Measurements from ENCODE around the gene RARB.

RARB gene

GRCh38 chr3:25458420-25458814 is 30.4 kb downstream of the RARB start:
- Histone ChIP-seq H3K4me2 (ENCODE audit: low read length) (no peak overlapping the region), H3K4me1 (ENCODE audit: insufficient read depth, low read length, severe bottlenecking) (no peaks in the 10 kb centered on the region), H3K9ac (ENCODE audit: low read length) (no peak overlapping the region)

GRCh38 chr3:25460751-25461150 is 32.7 kb downstream of the RARB start:
- H3K27ac ChIP-seq (ENCODE audit: low read depth, low read length, poor library complexity, severe bottlenecking) = no peak overlapping the region

More at GRCh38 chr3:25458420-25458814, 30.4 kb downstream of the RARB start:
- TF ChIP-seq EZH2 (IDR thresholded peaks at IDR 0.05; ENCODE audit: borderline replicate concordance, low read length) = no peak
- no peak for TF ChIP-seq CTCF (IDR thresholded peaks at IDR 0.05; ENCODE audit: low read length)
- H3K27ac ChIP-seq (ENCODE audit: low read depth, low read length, poor library complexity, severe bottlenecking) = no peak overlapping the region
- no peaks in the 10 kb centered on the region for H3F3A ChIP-seq (ENCODE audit: insufficient read depth, low read length)
- no peaks in the 10 kb centered on the region for H3K79me2 ChIP-seq (ENCODE audit: insufficient read depth, low read length)
- H3K27me3 ChIP-seq (ENCODE audit: insufficient read depth, low read length) = no peaks in the 10 kb centered on the region
- H3K36me3 ChIP-seq (ENCODE audit: insufficient read depth, low read length) = no peaks in the 10 kb centered on the region
- no peak overlapping the region for H3K4me3 ChIP-seq (ENCODE audit: low read depth, low read length, poor library complexity, severe bottlenecking)
- H3K9me2 ChIP-seq (ENCODE audit: low read depth, low read length) = no peaks in the 10 kb centered on the region
- H4K20me1 ChIP-seq (ENCODE audit: insufficient read depth, low read length) = no peaks in the 10 kb centered on the region
- H3K9me3 ChIP-seq (ENCODE audit: low read length) = no peaks in the 10 kb centered on the region
- no peak overlapping the region for H2AFZ ChIP-seq (ENCODE audit: low read length)

GRCh38 chr3:25461946-25462345 is 33.9 kb downstream of the RARB start:
- no peaks in the 10 kb centered on the region for H3K4me1 ChIP-seq (ENCODE audit: insufficient read depth, low read length, severe bottlenecking)
- no peaks in the 10 kb centered on the region for H3K9me3 ChIP-seq (ENCODE audit: low read length)
- no peak overlapping the region for H3K4me3 ChIP-seq (ENCODE audit: low read depth, low read length, poor library complexity, severe bottlenecking)
- no peaks in the 10 kb centered on the region for H4K20me1 ChIP-seq (ENCODE audit: insufficient read depth, low read length)
- no peak overlapping the region for H3K27ac ChIP-seq (ENCODE audit: low read depth, low read length, poor library complexity, severe bottlenecking)
- H3K9me2 ChIP-seq (ENCODE audit: low read depth, low read length) = no peaks in the 10 kb centered on the region
- H3F3A ChIP-seq (ENCODE audit: insufficient read depth, low read length) = no peaks in the 10 kb centered on the region
- H3K36me3 ChIP-seq (ENCODE audit: insufficient read depth, low read length) = no peaks in the 10 kb centered on the region
- no peak overlapping the region for H3K9ac ChIP-seq (ENCODE audit: low read length)
- H3K4me2 ChIP-seq (ENCODE audit: low read length) = no peak overlapping the region
- H3K27me3 ChIP-seq (ENCODE audit: insufficient read depth, low read length) = no peaks in the 10 kb centered on the region
- H3K79me2 ChIP-seq (ENCODE audit: insufficient read depth, low read length) = no peaks in the 10 kb centered on the region
- H2AFZ ChIP-seq (ENCODE audit: low read length) = no peak overlapping the region
- TF ChIP-seq EZH2 (IDR thresholded peaks at IDR 0.05; ENCODE audit: borderline replicate concordance, low read length) (no peak), CTCF (IDR thresholded peaks at IDR 0.05; ENCODE audit: low read length) (no peak)

More at GRCh38 chr3:25460751-25461150, 32.7 kb downstream of the RARB start:
- no peaks in the 10 kb centered on the region for H3K9me2 ChIP-seq (ENCODE audit: low read depth, low read length)
- H3K4me1 ChIP-seq (ENCODE audit: insufficient read depth, low read length, severe bottlenecking) = no peaks in the 10 kb centered on the region
- no peak overlapping the region for H3K4me3 ChIP-seq (ENCODE audit: low read depth, low read length, poor library complexity, severe bottlenecking)
- H3K9me3 ChIP-seq (ENCODE audit: low read length) = no peaks in the 10 kb centered on the region
- no peak overlapping the region for H3K4me2 ChIP-seq (ENCODE audit: low read length)
- H3K9ac ChIP-seq (ENCODE audit: low read length) = no peak overlapping the region
- H3K36me3 ChIP-seq (ENCODE audit: insufficient read depth, low read length) = no peaks in the 10 kb centered on the region
- no peaks in the 10 kb centered on the region for H3K27me3 ChIP-seq (ENCODE audit: insufficient read depth, low read length)
- H3K79me2 ChIP-seq (ENCODE audit: insufficient read depth, low read length) = no peaks in the 10 kb centered on the region
- TF ChIP-seq EZH2 (IDR thresholded peaks at IDR 0.05; ENCODE audit: borderline replicate concordance, low read length) (no peak), CTCF (IDR thresholded peaks at IDR 0.05; ENCODE audit: low read length) (no peak)
- H4K20me1 ChIP-seq (ENCODE audit: insufficient read depth, low read length) = no peaks in the 10 kb centered on the region
- no peaks in the 10 kb centered on the region for H3F3A ChIP-seq (ENCODE audit: insufficient read depth, low read length)
- no peak overlapping the region for H2AFZ ChIP-seq (ENCODE audit: low read length)
